T-helper 2 cell (primary cell): ENCODE results near the gene DLGAP4.
A peak's percentile ranks its signal among the peaks of the same experiment; 100 is the strongest.

ENCODE experiments used
- DNase-seq, 5 experiments: peaks; one replicate each; pipeline versions ENCODE4 v3.0.0 to v3.0.0-alpha.2; 2012 to 2022

Gene DLGAP4

DNA sequence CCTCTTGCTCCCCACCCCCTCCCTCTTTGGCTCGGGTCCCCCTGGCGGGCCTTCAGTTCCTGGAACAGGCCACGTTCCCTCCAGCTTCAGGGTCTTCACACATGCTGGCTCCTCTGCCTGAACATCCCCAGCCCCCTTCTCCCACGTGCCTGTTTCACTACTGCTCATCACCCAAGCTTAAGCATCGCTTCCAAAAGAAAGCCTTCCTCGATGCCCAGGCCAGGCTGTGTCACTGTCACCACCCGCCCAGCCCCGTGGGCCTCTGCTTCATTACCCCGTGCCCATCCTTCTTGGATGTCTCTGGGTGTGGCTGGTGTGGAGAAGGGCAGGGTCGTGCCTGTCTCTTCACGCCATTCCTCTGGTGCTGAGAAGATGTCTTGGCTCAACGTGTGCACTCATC, 2.8 kb downstream of the DLGAP4 start:
- no peak for DNase-seq

DNA sequence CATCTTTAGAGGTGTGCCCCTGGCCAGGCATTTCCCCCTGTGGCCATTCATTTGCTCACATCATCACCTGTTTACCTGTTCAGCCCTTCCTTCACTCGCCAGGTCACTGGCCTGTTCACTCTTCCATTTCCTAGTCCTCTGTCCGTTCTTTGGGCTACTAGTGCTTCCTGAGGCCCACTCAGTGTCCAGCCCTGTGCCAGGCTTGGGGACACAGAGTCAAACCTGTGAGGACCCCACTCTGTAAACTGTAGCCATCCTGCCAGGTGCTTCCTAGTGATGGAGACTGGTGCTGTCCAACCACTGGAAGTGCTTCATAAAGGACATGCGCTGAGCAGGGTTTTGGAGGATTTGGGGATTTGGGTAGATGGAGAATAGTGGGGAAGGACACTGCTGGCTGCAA, 3.5 kb downstream of the DLGAP4 start:
- no peak for DNase-seq

DNA sequence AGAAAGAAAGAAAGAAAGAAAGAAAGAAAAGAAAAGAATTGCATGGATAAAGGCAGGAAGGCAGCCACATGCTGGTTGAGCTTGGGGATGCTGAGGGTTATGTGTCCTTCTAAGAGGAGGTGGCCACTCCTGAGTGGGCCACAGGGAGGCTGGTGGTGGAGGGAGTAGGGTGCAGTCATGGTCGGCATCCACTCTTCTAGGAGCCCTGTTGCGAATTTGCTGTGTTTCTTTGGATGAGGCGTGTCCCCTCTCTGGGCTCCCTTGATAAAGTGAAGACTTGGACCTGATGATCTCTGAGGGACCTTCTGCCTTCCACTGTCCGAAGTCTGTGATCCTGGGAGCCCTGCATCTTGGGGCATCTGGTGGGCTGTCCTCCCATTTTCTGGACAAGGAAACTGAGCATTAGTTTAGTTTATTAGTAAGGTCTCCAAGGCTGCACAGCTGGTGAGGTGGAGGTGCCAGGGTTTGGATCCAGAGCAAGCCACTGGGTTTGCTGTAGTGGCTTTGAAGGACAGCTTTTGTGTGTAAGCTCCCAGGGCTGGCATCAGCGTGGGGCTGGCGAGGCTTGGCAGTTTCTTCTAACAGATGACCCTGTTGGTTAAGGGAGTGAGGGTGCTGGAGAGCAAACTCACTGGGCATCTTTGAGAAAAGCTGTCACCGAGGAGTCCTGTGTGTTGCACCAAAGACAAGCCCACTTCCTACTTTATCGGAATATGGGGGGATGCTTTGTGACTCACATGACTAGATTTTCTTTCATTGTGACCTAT, 4.3 kb downstream of the DLGAP4 start:
- no peak for DNase-seq

DNA sequence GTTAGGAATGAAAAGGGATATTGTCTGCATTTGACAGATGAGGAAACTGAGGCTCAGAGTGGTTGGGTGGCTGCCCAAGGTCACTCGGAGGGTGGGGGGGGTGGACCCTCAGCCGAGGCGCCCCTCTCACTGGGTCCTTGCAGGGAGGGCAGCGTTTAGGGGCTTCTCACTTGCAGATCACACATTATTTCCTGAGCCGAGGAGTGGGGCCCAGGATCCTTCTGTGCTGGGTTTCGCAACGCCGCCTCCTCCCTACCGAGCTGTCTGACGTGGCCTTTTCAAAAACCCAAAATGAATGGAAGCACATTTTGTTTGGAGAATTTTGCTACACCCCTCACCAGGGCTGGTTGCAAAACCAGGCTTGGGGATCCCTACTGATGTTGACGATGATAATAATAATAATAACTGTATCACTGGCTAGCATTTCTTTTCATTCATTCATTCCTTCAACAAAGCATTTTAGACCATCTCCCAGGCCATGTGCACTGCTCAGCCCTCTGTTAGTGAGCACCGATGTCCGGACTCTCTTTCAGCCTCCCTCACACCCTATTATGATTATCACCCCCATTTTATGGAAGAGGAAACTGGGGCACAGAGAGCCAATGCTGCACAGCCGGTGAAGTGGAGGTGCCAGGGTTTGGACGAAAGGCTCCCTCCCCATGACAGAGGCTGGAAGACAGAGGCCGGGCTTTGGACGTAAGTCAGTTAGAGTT, 5.2 kb downstream of the DLGAP4 start:
- DNase-seq: no peak

- DNase-seq: no peak
These were observed 6.0 kb downstream of the DLGAP4 start for GRCh38 chr20:36311854-36312723.

- DNase-seq: no peak
These were observed 6.7 kb downstream of the DLGAP4 start for GRCh38 chr20:36312724-36313441.

GRCh38 chr20:36313476-36313875, 7.3 kb downstream of the DLGAP4 start:
- no peak for DNase-seq

DNA sequence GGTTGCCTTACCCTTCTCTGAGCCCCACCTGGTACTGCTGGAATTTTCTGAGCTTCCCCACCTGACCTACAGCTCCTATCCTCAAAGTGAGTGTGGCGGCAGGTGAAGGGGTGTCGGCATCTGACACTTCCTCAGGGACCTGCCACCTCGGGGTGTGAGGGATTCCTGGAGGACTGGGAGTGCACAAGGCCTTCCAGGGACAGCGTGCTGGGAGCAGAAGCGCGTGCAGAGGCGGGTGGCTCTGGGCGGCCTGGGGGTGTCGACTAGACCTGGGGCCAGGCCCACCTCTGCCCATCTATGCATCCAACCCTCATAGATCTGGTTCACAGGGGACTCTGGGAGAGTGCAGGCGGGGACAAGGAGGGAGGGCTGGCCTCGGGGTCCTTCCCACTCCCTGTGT, 7.8 kb downstream of the DLGAP4 start:
- no peak for DNase-seq

GRCh38 chr20:36314734-36315544, 8.8 kb downstream of the DLGAP4 start:
- DNase-seq: peak in 1 of 5 experiments; percentile 21

DNA sequence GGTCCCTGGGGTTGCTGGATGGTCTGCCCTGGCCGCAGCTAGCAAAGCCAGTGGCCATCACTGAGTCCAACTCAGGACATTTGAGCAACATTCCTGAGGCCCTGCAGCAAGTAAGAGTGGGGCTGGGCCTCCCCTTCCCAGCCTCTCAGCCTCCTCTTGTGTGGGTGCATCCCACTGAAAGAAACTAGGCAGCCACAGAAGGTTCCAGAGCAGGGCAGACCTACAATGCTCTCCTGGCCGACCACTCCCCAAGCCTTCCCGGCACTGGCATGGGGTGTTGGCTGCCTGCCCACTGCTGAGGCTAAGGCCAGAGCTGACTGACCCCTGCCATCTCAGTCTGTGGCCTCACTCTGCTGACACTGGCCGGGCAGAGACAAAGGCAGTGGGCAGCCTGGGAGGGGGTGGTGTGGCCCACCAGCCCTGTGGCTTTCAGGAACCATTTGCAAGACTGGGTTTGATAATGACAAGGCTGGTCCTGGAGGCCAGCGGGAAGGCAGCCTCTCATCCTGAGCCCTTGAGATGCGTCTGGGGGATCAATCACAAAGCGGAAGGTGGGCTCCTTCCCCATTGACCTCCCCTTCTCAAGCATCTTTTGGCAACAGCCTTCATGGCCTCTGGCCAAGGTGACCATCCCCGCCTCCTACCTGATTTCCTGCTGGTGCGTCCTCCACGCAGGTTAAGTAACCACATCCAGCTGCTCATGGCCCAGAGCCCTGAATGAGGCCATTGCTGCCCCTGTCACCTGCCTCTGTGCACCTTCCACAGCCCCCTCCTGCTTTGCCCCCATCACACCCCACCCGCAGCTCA, 9.6 kb downstream of the DLGAP4 start:
- no peak for DNase-seq

- no peak for DNase-seq
These were observed 11.5 kb downstream of the DLGAP4 start for GRCh38 chr20:36317675-36318074.

DNA sequence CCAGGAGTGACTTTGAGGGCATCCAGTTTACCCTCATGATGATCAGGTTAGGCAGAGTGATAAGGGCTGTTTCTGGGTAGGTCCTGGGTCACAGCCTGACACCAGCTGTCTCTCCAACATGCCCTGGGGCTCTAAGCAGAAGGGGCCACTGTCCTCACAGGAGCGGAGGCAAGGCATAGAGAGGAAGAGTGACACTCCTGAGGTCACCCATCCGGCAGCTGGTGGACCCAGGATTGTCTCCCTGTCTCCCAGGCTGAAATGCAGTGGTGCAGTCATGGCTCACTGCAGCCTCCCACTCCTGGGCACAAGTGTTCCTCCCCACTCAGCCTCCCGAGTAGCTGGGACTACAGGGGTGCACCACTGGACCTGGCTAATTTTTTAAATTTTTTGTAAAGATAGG, 12.0 kb downstream of the DLGAP4 start:
- no peak for DNase-seq

DNA sequence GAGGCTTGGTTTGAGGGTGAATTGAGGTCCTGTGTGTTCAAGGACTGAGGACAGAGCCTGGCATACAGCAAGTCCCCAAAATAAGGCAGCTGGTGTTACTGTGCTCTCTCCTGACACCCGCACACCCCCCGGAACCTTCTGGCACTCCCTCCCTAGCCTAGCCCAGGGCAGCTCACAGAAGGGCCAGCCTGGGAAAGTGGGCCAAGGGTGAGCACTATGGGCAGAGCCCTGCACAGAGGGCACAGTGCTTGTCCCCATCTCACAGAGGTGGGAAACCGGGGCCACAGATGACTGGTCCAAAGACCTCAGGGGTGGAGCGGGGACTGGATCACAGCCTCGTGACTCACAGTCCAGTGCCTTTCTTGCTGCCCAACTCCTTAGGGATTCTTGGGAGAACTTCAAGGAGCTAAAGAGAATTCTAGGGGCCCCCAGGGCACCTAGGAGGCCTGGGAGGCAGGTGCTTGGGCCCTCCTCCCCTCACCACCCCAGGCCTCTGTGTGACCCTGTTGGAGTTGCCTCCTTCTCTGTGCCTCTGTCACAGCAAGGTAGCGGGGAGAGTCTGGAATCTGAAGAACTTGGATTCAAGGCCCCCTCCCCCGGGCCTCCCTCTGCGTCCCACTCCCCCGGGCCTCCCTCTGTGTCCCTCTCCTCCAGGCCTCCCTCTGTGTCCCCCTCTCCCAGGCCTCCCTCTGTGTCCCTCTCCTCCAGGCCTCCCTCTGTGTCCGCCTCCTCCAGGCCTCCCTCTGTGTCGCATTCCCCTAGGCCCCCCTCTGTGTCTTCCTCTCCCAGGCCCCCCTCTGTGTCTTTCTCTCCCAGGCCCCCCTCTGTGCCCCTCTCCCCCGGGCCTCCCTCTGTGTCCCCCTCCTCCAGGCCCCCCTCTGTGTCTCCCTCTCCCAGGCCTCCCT, 13.5 kb downstream of the DLGAP4 start:
- no peak for DNase-seq

DNA sequence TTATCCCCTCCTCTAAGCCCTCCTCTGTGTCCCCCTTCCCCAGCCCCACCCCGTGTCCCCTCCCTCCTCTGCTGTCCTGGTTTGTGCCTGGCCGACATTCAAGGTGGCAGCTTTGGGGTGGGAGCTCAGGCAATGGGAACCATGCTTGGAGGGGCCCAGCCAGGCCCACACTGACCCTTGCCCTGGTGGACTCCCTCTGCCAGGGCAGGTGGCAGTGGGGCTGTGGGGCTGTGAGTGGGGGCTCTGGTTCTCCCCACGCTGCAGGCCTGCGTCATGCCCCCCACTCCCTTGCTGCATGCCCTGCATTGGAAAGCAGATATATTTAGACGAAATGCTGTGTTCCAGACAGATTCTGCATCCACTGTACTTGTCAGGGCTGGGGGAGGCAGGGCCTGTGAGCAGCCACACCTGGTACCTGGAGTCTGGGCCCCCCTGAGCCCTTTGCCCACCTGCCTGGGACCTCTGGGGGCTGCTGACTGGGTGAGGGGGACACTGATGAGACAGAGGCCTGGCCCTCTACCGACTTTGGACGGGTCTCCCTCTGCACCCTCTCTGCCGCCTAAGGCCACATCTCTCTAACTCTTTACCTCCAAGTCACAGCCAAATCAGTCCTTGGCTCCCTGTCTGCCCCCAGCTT, 14.2 kb downstream of the DLGAP4 start:
- no peak for DNase-seq

DNA sequence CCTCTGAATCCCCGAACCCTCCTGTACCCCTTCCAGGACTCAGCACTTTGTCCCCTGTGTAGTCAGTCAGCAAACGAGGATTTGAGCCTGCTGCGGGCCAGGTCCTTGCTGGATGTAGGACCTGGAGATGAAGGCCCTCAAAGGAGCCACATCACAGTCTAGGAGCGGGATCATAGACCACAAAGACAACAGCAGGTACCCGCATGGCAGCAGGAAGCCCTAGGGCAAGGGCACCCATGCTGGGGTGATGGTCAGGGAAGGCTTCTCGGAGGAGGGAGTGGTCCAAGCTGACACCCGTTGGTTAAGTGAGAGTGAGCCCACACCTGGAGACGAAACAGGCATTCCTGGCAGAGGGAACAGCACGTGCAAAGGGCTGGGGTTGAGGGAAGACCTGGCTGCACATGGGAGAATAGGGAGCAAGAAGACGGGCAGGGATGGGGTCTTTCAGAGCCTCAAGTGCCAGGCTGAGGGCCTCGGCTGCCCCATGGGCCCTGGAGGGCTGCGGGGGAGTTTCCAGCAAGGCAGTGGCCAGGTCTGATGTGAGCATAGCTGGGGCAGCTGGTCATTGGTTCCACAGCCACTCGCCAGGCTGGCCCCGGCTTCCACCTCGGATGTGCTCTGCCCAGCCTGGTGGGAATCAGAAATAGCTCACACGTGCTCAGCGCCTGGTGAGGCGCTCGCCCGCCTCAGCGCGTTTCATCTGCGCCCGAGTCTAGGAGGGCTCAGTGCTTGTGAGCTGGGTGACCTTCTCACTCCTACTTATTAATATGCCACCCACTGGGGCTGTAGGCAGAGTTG, 15.0 kb downstream of the DLGAP4 start:
- no peak for DNase-seq

- no peak for DNase-seq
These were observed 16.0 kb downstream of the DLGAP4 start for GRCh38 chr20:36322131-36322530.

GRCh38 chr20:36330091-36330490, 24.0 kb downstream of the DLGAP4 start:
- DNase-seq: no peak

DNA sequence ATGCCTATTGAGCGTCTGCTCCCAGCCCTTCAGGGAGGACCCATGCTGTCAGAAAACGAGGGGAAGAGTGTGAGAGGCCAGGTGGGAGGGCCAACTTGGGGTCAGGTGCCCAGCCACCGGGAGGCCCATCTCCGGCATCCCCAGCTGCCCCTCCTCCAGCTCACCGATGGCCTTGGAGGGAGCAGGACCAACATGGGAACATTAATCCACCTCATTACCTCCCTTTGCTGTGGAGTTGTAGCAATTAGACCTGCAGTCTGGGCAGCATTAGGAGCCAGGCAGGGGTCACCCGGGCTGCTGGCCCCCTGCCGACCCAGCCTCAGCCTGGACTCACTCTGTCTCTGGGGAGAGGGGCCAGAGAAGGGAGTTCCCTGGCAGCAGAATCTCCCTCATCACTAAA, 25.1 kb downstream of the DLGAP4 start:
- no peak for DNase-seq
